Liver (tissue), 3 donors: ENCODE results near the gene DUSP16.

Source experiments
- FOXA1 ChIP-seq: IDR thresholded peaks from 2 replicates; pipeline ENCODE4 v1.6.1; 2016; ENCODE audit warnings: antibody characterized with exemption
- GABPA ChIP-seq, 2 donors: IDR thresholded peaks in 1 of 2; conservative IDR thresholded peaks in 1 of 2; 2 replicates each; pipeline ENCODE4 v1.6.1; 2016; ENCODE audit warnings: antibody characterized with exemption in 2 of 2, mild to moderate bottlenecking in 1 of 2, moderate library complexity in 1 of 2
- JUND ChIP-seq, 2 donors: IDR thresholded peaks; 2 replicates each; pipeline ENCODE4 v1.6.1; 2016; ENCODE audit warnings: antibody characterized with exemption in 2 of 2
- RAD21 ChIP-seq, 2 donors: IDR thresholded peaks; 2 replicates each; pipeline ENCODE4 v1.6.1; 2016; ENCODE audit warnings: antibody characterized with exemption in 2 of 2, mild to moderate bottlenecking in 2 of 2
- RXRA ChIP-seq, 2 donors: IDR thresholded peaks; 2 replicates each; pipeline ENCODE4 v1.6.1; 2017 to 2018; ENCODE audit warnings: antibody characterized with exemption in 2 of 2, mild to moderate bottlenecking in 1 of 2
- TAF1 ChIP-seq: conservative IDR thresholded peaks from 2 replicates; pipeline ENCODE4 v1.6.1; 2016; ENCODE audit warnings: antibody characterized with exemption, mild to moderate bottlenecking
- YY1 ChIP-seq: IDR thresholded peaks from 2 replicates; pipeline ENCODE4 v1.6.1; 2016; ENCODE audit warnings: antibody characterized with exemption, mild to moderate bottlenecking
- TF ChIP-seq, protein P1 (sequence below): fragments of 150-350 bp; IDR thresholded peaks from 2 replicates; pipeline ENCODE4 v1.5.1; 2017; ENCODE audit warnings: improper control_type of control experiment, low read depth, low read length; ENCODE audit not compliant: missing input control
- TF ChIP-seq, protein P2 (sequence below): IDR thresholded peaks from 2 replicates; pipeline ENCODE4 v1.6.1; 2016; ENCODE audit warnings: antibody characterized with exemption
- TF ChIP-seq, protein P3 (sequence below): IDR thresholded peaks from 2 replicates; pipeline ENCODE4 v1.6.1; 2016; ENCODE audit warnings: antibody characterized with exemption
- donor health status: healthy.
- donor health status: healthy.

DNA sequence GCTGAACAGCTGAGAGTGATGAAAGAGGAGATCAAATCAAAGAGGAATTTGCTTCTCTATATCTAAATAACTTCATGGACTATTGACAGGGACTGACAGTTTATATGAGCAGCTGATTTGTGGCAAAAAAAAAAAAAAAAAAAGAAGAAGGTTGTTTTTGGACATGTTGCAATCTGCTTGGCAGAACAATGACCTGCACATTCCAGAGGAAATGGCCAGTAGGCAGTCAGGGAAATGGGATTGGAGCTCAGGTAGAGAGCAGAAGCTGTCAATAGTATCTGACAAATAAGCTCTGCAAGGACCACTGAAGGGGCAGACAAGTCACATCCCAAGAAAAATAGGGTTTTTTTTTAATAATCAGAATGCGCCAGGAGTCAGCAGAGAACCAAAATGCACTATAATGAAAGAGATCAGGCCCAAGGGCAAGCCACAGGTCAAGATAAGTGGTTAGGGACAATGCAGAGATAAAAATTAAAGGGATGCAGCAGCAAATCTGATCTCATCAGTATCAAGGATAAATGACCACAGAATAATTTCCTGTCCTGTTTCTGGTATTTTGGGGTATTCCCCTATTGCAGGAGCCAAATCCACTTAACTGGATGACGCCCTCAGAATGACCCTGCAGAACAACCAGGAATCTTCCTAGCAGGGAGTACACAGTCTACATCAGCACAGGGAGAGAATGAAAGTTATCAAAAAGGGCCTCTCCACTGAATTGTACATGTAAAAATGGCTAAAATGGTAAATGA is 22.6 kb upstream of the DUSP16 start:
- TF ChIP-seq, protein P1, sequence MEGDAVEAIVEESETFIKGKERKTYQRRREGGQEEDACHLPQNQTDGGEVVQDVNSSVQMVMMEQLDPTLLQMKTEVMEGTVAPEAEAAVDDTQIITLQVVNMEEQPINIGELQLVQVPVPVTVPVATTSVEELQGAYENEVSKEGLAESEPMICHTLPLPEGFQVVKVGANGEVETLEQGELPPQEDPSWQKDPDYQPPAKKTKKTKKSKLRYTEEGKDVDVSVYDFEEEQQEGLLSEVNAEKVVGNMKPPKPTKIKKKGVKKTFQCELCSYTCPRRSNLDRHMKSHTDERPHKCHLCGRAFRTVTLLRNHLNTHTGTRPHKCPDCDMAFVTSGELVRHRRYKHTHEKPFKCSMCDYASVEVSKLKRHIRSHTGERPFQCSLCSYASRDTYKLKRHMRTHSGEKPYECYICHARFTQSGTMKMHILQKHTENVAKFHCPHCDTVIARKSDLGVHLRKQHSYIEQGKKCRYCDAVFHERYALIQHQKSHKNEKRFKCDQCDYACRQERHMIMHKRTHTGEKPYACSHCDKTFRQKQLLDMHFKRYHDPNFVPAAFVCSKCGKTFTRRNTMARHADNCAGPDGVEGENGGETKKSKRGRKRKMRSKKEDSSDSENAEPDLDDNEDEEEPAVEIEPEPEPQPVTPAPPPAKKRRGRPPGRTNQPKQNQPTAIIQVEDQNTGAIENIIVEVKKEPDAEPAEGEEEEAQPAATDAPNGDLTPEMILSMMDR, result no peak
- TF ChIP-seq, protein P2, sequence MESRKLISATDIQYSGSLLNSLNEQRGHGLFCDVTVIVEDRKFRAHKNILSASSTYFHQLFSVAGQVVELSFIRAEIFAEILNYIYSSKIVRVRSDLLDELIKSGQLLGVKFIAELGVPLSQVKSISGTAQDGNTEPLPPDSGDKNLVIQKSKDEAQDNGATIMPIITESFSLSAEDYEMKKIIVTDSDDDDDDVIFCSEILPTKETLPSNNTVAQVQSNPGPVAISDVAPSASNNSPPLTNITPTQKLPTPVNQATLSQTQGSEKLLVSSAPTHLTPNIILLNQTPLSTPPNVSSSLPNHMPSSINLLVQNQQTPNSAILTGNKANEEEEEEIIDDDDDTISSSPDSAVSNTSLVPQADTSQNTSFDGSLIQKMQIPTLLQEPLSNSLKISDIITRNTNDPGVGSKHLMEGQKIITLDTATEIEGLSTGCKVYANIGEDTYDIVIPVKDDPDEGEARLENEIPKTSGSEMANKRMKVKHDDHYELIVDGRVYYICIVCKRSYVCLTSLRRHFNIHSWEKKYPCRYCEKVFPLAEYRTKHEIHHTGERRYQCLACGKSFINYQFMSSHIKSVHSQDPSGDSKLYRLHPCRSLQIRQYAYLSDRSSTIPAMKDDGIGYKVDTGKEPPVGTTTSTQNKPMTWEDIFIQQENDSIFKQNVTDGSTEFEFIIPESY, result no peak
- TF ChIP-seq FOXA1 (no peak), YY1 (no peak), RAD21 (IDR thresholded peaks at IDR 0.05) (no peak), TAF1 (no peak), RXRA (IDR thresholded peaks at IDR 0.05) (no peak), GABPA (IDR thresholded peaks at IDR 0.05 in 1 of 2, conservative IDR thresholded peaks at IDR 0.05 in 1 of 2) (no peak), JUND (IDR thresholded peaks at IDR 0.05) (no peak)
- TF ChIP-seq, protein P3, sequence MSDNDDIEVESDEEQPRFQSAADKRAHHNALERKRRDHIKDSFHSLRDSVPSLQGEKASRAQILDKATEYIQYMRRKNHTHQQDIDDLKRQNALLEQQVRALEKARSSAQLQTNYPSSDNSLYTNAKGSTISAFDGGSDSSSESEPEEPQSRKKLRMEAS, result no peak
